Heart left ventricle (tissue), 16 donors: Measurements from ENCODE around the gene MSI2. TPM values are rescaled to one million over a fixed set of nuclear protein-coding genes. Genes with fewer than 3 reads are reported as not detected.

Source experiments
- ATAC-seq, 4 donors: fragments of 200-7000 bp; cut with Tn5 transposase; one replicate each; pipeline ENCODE4 v1.9.1; 2020 to 2022; ENCODE audit warnings: moderate library complexity in 4 of 4, mild to moderate bottlenecking in 3 of 4, moderate number of reproducible peaks in 1 of 4
- DNase-seq, 5 donors: peaks; one replicate each; pipeline ENCODE4 v3.0.0-alpha.2; 2020
- H3K27ac ChIP-seq, 12 donors: fragments of 200-600 bp; sonication (generic) in 4 of 12; one replicate each; pipeline versions ENCODE4 v1.5.0 to v1.8.0; 2016 to 2022; ENCODE audit warnings: mild to moderate bottlenecking in 2 of 12
- H3K27me3 ChIP-seq, 9 donors: fragments of 200-600 bp; sonication (generic) in 2 of 9; one replicate each; pipeline versions ENCODE4 v1.5.1 to v1.8.0; 2016 to 2022; ENCODE audit warnings: mild to moderate bottlenecking in 3 of 9
- H3K36me3 ChIP-seq, 9 donors: fragments of 200-600 bp; sonication (generic) in 2 of 9; one replicate each; pipeline versions ENCODE4 v1.5.0 to v1.8.0; 2018 to 2022; ENCODE audit warnings: mild to moderate bottlenecking in 2 of 9
- H3K4me1 ChIP-seq, 12 donors: fragments of 200-600 bp; sonication (generic) in 4 of 12; one replicate each; pipeline versions ENCODE4 v1.5.0 to v1.8.0; 2016 to 2022; ENCODE audit warnings: mild to moderate bottlenecking in 3 of 12
- H3K4me3 ChIP-seq, 12 donors: fragments of 200-600 bp; sonication (generic) in 4 of 12; one replicate each; pipeline versions ENCODE4 v1.5.0 to v1.8.0; 2017 to 2022; ENCODE audit warnings: mild to moderate bottlenecking in 9 of 12, moderate library complexity in 4 of 12
- H3K9me3 ChIP-seq, 12 donors: fragments of 200-600 bp; sonication (generic) in 4 of 12; one replicate each; pipeline versions ENCODE4 v1.5.0 to v1.8.0; 2016 to 2022; ENCODE audit warnings: mild to moderate bottlenecking in 1 of 12
- POLR2A ChIP-seq, 2 donors: fragments of 450-650 bp; IDR thresholded peaks; one replicate each; pipeline ENCODE4 v1.6.1; 2017; ENCODE audit warnings: antibody characterized with exemption in 2 of 2, mild to moderate bottlenecking in 2 of 2, moderate library complexity in 2 of 2
- WGBS, 4 donors: extraction: QIAGEN DNeasy Blood & Tissue Kit in 2 of 4; methylation state at CpG; one replicate each; pipeline versions ENCODE4 v1.1.5 to v1.1.7; 2013 to 2018; 5-methylcytosine and 5-hydroxymethylcytosine counted together
- intact Hi-C, 10 donors: fragments of 100-400 bp; cut with DNase I; formaldehyde crosslinking; loops; one replicate each; pipeline versions ENCODE4 v1.11.1 to v1.14.2; 2022
- polyA plus RNA-seq, 2 donors: library from polyadenylated mRNA; stranded (reverse); fragments of 200-250 nt; gene quantifications; one replicate each; pipeline ENCODE4 v1.2.3, GENCODE V29; 2013
- total RNA-seq, 9 donors: library from RNA; depleted of rRNA in 2 of 9; stranded (reverse); fragments of >200 nt in 2 of 9; fragmentation: NEBNext Ultra II Directional in 3 of 9; extraction: Animal tissue kit (Norgen Biotek cat#: 25700) in 3 of 9; gene quantifications; one replicate each; pipeline versions ENCODE4 v1.1.0 to v1.2.4, GENCODE V29; 2016 to 2023
- TF ChIP-seq, protein P1 (sequence below), 12 donors: fragments of 200-600 bp; sonication (generic) in 4 of 12; IDR thresholded peaks; one replicate each; pipeline versions ENCODE4 v1.5.0 to v1.8.0; 2018 to 2022; ENCODE audit warnings: antibody characterized with exemption in 12 of 12, mild to moderate bottlenecking in 5 of 12
- donor health status: ischemic (EF 13 %, LVEDD 7.1; RV severe dilation, severe dysfunction).
- donor health status: healthy with polysubstance abuse.
- donor health status: DM: no; HTN: yes; CAD: no.
- donor health status: DM: no; HTN: no; CAD: no.
- donor health status: ischemic (EF 25% LVEDD 6.9; RV normal size, moderate dysfunction).
- donor health status: ischemic (EF 25% LVEDD 5.7; RV mildly dilated, moderate dysfunction).
- donor health status: healthy.
- donor health status: DM: yes; HTN: yes; CAD: no.
- donor health status: ischemic (EF 35%, LVEDD 5.7; RV mildly dilated, moderate dysfunction).
- donor health status: nonischemic (EF 11% LVEDD 7.7; RV severe dilation, severe dysfunction).
- donor health status: DM: yes; HTN: yes; CAD: no.
- donor health status: PGD.
- donor health status: ischemic (EF 29% LVEDD 5.4; RV normal size, mild dysfunction).
- donor health status: nonischemic (EF 23%, LVEDD 6.1; RV moderate dilation, normal function).

The MSI2 gene
- total and polyA plus RNA-seq, 11 donors = 35.9 to 120 (median 104) TPM

DNA sequence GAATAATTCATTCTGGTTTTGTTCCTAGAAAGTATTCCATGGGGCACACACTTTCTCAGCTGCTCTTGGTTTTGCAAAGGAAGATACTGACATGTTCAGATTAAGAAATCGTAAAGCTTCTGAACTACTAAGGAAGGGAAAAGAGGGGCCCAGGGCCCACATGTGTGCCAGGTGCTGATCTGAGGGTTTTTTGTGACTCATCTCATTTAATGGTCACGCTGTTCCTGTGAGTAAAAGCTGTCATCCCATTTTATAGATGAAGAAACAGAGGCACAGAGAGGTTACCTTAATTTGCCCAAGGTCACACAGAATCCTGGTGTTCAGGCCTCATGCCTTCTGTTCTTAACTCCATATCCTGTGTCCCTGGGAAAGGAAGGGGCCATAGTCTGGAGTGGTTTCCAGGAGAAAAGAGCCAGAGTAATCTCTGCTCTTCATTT lies 113.2 kb downstream of the MSI2 start:
- H3K9me3 ChIP-seq = peaks cover 0 to 13% (median 7%) of the 10 kb centered on the region in 12 donors
- TF ChIP-seq, protein P1, sequence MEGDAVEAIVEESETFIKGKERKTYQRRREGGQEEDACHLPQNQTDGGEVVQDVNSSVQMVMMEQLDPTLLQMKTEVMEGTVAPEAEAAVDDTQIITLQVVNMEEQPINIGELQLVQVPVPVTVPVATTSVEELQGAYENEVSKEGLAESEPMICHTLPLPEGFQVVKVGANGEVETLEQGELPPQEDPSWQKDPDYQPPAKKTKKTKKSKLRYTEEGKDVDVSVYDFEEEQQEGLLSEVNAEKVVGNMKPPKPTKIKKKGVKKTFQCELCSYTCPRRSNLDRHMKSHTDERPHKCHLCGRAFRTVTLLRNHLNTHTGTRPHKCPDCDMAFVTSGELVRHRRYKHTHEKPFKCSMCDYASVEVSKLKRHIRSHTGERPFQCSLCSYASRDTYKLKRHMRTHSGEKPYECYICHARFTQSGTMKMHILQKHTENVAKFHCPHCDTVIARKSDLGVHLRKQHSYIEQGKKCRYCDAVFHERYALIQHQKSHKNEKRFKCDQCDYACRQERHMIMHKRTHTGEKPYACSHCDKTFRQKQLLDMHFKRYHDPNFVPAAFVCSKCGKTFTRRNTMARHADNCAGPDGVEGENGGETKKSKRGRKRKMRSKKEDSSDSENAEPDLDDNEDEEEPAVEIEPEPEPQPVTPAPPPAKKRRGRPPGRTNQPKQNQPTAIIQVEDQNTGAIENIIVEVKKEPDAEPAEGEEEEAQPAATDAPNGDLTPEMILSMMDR (IDR thresholded peaks at IDR 0.05) = no peak
- TF ChIP-seq POLR2A (IDR thresholded peaks at IDR 0.05) = no peak
- H3K27ac ChIP-seq = peak overlapping the region in 9 of 12 donors; percentile 10 to 77 (median 61)
- no peak for DNase-seq
- no peaks in the 10 kb centered on the region for H3K27me3 ChIP-seq
- H3K4me1 ChIP-seq = peaks cover 0 to 62% (median 44%) of the 10 kb centered on the region in 12 donors
- no peak for ATAC-seq
- H3K4me3 ChIP-seq = no peak overlapping the region
- intact Hi-C loops = loop anchor here in 1 of 10 donors (5.0 kb wide), 2 partner anchors 73 to 112 kb away; partner anchors contain the start of gene MSI2
- 41 to 74% (median 50%) methylated on average over 2 of the region's 2 CpGs for WGBS, 4 donors
- no peaks in the 10 kb centered on the region for H3K36me3 ChIP-seq

DNA sequence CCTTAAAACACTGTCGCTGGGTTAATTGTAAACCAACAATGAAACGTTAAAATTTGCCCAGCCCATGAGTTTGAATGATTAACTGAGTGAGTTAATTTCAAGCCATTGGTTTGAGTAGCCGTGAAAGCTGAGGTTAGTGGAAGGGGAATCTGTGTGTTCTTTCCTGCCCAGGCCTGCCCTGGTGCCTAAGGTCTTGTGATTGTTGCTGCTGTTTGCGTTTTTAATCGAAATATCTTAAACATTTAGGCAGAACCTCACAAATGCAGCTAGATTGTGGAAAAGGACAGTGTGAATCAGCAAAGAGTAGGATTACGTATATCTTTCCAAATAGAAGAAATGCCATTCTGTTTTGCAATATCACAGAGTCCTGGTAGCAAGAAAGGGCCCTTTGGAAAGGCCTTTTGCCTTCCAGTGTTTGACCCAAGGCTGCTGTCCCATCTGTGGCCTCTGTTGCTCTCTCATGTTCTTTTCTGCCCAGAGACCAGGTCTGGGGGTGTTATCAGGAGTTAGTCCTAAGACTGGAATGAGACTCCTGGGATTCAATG lies 113.8 kb downstream of the MSI2 start:
- Histone ChIP-seq H3K27me3 (no peaks in the 10 kb centered on the region), H3K27ac (peak overlapping the region in 10 of 12 donors; percentile 3 to 77 (median 60)), H3K4me3 (no peak overlapping the region), H3K36me3 (no peaks in the 10 kb centered on the region), H3K9me3 (peaks cover 0 to 13% (median 7%) of the 10 kb centered on the region in 12 donors), H3K4me1 (peaks cover 0 to 56% (median 38%) of the 10 kb centered on the region in 12 donors)
- TF ChIP-seq, protein P1 (IDR thresholded peaks at IDR 0.05) = no peak
- no peak for TF ChIP-seq POLR2A (IDR thresholded peaks at IDR 0.05)
- intact Hi-C loops = no loop called here
- 69 to 80% (median 79%) methylated on average over 6 of the region's 6 CpGs for WGBS, 4 donors
- DNase-seq = no peak
- ATAC-seq = no peak

DNA sequence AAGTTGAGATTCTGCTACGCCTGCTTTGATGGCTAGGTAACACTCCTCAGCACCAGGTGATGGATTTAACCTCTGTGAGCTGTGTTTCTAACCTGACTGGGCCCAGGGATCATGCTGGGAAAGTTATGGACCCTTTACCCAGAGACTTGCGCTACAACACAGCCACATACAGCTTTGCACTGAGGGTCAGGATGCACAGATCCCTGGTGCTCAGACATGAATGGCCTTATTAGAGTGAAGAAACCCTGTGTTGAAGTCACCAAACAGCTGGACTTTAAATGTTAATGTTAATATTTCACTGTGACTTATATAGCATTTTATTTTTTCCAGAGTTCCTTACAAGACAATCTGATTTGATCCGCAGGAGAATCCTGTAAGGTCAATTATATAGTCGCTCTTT lies 114.3 kb downstream of the MSI2 start:
- H3K27ac ChIP-seq = peak overlapping the region in 8 of 12 donors; percentile 3 to 77 (median 60)
- intact Hi-C loops = no loop called here
- DNase-seq (no peak), ATAC-seq (no peak)
- TF ChIP-seq, protein P1 (IDR thresholded peaks at IDR 0.05) = no peak
- TF ChIP-seq POLR2A (IDR thresholded peaks at IDR 0.05) = no peak
- peaks cover 0 to 13% (median 7%) of the 10 kb centered on the region in 12 donors for H3K9me3 ChIP-seq
- no peaks in the 10 kb centered on the region for H3K27me3 ChIP-seq
- H3K4me3 ChIP-seq = no peak overlapping the region
- H3K36me3 ChIP-seq = no peaks in the 10 kb centered on the region
- WGBS, 4 donors = 95 to 99% (median 98%) methylated on average over 4 of the region's 4 CpGs
- H3K4me1 ChIP-seq = peaks cover 0 to 53% (median 35%) of the 10 kb centered on the region in 12 donors

DNA sequence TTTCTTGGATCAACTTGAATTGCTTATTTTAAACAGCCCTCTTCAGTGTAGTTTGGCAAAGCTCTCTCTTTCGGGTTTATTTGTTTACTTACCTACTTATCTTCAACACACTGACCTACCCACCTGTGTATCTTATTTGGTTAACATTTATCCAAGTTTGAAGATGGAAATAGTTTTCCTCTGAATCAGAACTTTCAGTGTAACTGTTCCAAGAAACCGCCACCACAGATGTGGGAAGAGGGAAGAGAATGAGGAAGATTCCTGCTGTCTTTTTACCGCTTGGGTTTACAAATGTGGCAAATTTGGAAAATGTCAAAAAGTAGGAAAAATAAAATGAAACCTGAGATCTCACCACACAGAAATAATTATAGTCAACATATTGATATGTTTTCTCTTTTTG lies 115.8 kb downstream of the MSI2 start:
- intact Hi-C loops = no loop called here
- WGBS, 4 donors = 78 to 83% (median 78%) methylated on average over 3 of the region's 3 CpGs
- H3K4me1 ChIP-seq = peaks cover 0 to 42% (median 23%) of the 10 kb centered on the region in 12 donors

More for the DNA sequence above, 115.8 kb downstream of the MSI2 start:
- H3K9me3 ChIP-seq = peaks cover 0 to 13% (median 7%) of the 10 kb centered on the region in 12 donors
- ATAC-seq (no peak), DNase-seq (no peak)
- TF ChIP-seq POLR2A (IDR thresholded peaks at IDR 0.05) = no peak
- TF ChIP-seq, protein P1 (IDR thresholded peaks at IDR 0.05) = no peak
- no peaks in the 10 kb centered on the region for H3K27me3 ChIP-seq
- no peak overlapping the region for H3K27ac ChIP-seq
- no peak overlapping the region for H3K4me3 ChIP-seq
- H3K36me3 ChIP-seq = no peaks in the 10 kb centered on the region
